Measurements from ENCODE around the gene TBX3.

GRCh38 chr12:114671066-114671442 lies 12.9 kb downstream of the TBX3 start:
- TF ChIP-seq CTCF (IDR thresholded peaks at IDR 0.05) (no peak), EP300 (IDR thresholded peaks at IDR 0.05) (no peak), POLR2A (IDR thresholded peaks at IDR 0.05) (no peak)
